Left renal pelvis (tissue), 4 donors: ENCODE data around the gene SPATA31C1. TPM values are rescaled to one million over a fixed set of nuclear protein-coding genes. Genes with fewer than 3 reads are reported as not detected.
"Not testable (repeated sequence)": the region's sequence is repeated elsewhere in the genome, so short reads cannot be mapped to it uniquely, and the experiment has no call there.

Experiments used
- DNase-seq, 4 donors: peaks; one replicate each; pipeline ENCODE4 v3.0.0-alpha.2; 2013; ENCODE audit warnings: low read depth in 4 of 4, low spot score in 3 of 4
- polyA plus RNA-seq, 4 donors: library from polyadenylated mRNA; unstranded; fragments of 120-200 nt; gene quantifications; one replicate each; pipeline ENCODE4 v1.2.1, GENCODE V29; 2013; ENCODE audit not compliant: insufficient read length in 4 of 4

The SPATA31C1 gene
- polyA plus RNA-seq, 4 donors = 0.16 to 0.63 (median 0.52) TPM

DNA sequence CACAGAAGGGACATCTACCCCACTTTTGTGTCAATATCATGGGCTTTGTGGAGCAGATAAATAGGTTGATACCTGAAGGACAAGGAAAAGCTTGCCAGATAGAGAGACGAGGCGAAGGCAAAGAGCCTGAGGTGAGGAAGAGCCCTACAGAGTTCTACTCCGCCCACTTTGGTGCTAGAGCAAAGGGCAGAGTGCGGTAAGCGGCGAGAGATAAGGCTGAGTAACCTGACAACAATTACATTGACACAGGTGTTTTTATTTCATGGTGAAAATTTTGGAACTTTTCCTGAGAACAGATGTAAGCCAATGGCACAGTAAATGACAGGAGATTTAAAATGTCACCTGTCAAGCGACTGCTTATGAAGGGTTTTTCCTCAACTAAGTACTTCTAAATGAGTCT lies 16.7 kb downstream of the SPATA31C1 start:
- not testable (repeated sequence) for DNase-seq

DNA sequence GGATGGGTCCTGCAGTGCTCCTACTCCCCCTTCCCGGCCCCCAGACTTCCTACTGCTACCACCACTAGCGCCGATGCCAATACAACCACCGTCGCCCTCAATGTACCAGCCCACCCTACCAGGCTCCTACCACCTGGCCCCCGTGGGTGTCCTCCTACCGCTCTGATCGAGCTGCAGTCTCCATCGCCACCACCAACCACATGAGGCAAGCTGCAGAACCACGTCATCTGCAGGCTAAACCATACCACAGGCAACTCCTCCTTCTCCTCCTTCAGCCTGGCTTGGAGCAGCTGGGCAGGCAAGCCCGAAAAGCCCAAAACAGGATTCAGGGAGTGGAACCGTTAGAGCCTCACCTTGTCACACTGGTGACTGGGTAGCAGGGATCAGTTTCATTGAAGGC lies 19.6 kb downstream of the SPATA31C1 start:
- DNase-seq = not testable (repeated sequence)

DNA sequence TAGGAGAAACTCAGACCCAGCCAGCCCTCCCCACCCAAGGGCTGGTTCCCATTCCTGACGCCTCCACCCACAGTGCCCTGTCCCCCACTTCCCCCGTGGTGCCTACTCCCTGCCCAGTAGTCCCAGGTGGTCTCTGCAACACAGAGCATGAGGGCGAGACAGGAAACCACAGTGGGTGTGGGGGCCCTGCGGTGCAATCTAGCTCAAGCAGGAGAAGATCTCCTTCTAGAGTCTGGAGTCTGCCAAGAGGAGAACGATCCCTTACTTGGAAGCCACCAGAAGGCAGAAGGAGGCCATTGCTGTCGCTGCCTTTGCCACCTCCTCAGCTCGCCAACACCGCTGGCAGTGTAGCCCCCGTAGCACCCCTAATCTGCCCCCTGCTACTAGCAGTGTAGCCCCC lies 20.2 kb downstream of the SPATA31C1 start:
- not testable (repeated sequence) for DNase-seq

DNA sequence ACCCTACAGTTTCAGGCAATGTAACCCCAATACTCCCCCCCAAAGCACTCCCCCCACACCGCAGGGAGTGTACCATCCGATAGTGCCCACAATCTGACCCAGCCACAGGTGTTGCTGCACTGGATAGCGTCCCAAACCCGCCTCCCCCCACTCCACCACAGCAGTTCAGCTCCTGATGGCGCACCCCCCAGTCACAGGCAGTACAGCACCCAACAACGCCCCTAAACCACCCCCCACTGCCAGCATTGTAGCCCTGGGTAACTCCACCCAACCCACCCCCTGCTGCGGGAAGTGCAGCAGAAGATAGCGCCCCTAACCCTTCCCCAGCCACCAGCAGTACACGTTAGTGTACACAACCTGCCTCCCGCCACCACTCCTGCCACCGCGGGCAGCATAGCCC lies 20.6 kb downstream of the SPATA31C1 start:
- DNase-seq = not testable (repeated sequence)

DNA sequence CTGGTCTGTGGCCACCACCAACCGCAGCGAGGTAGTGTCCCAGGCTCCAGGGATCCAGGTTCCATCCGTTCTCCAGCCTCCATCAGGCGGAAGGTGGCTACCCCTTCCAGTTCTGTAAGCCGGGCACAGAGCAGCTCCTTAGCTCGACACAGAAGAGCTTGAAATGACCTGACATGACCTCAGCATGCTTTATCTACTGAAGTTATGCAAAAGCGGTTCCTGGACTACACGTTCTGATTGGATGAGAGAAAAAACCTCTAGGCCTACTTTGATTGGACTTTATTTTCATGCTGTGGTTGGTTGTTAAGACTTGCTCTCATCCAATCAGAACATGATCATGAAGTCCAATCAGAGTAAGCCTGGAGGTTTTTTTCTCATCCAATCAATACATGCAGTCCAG lies 21.3 kb downstream of the SPATA31C1 start:
- not testable (repeated sequence) for DNase-seq

DNA sequence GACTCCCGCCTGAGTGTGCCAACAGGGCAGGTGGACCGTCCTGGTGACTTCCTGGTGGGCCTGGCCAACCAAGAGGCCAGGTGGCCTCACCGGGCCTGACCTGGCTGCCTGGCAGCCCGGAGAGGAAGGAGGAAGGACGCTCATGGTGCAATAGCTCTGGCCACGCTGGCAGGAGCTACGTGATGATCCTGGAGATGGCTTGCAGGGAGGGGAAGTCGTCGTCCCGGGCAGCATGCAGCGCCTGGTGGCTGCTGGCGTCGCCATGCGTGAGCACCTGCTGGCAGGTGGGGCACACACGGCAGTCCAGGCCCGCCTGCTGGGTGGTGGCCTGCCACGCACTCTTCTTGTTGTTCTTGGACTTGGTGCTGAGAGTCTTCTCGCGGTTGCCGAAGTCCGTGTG lies 26.3 kb downstream of the SPATA31C1 start:
- no peak for DNase-seq

DNA sequence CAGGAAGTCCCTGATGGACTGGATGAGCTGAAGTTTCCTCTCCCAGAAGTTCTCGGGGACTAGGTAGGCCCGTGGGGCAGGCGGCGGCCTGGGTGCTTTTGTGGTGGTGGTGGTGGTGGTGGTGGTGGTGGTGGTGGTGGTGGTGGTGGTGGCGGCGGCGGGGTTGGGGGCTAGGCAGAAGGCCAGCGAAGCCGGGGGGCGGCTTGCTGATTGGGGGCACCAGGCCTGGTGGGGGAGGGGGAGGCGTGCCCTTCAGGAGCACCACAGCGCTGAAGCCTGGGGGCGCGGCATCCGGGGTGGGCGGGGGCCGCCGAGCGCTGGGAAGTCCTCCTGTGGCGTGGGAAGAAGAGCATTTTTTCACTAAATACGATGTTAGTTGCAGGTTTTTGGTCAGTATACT lies 26.9 kb downstream of the SPATA31C1 start:
- no peak for DNase-seq

DNA sequence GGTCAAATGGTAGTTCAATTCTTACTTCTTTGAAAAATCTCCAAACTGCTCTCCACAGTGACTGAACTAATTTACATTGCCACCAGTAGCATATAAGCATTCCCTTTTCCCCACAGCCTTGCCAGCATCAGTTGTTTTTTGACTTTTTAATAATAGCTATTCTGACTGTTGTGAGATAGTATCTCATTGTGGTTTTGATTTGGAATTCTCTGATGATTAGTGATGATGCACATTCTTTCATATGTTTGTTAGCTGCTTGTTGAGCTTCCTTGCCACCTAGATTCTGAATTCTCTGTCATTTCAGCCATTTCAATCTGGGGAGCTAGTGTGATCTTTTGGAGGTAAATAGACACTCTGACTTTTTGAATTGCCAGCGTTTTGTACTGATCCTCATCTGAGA lies 32.5 kb downstream of the SPATA31C1 start:
- no peak for DNase-seq

DNA sequence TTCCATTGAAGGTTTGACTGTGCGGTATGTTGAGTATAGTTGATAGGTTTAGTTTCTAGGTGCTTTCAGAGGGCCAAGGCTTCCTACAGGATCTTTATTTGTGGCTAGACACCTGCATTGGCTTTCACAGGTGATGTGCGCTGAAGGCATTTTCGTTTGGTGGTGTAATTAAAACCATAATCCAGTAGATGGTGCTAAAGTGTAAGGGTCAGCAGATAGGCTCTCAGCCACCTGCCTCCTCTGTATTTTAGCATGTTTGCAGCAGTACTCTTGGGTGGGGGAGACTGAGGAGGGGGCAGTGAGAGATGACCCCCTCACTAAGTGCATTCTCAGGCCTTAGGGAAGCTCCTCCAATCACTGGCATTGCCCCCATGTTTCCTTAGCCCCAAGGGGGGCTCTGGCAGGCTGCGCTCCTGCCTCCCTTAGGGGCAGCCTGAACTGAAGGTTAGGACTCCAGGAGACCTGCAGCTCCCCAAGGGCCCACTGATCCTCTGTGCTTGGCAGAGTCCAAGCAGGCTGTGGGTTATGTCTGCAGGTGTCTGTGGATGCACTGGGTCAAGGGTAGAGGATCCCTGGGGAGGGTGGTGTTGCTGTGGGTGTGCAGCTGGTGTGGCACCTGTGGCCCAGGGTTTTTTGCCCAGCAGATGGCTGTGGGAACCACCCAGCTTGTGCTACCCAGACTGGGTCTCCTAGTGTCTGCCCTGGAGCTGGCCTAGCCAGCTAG lies 33.2 kb downstream of the SPATA31C1 start:
- DNase-seq = no peak

DNA sequence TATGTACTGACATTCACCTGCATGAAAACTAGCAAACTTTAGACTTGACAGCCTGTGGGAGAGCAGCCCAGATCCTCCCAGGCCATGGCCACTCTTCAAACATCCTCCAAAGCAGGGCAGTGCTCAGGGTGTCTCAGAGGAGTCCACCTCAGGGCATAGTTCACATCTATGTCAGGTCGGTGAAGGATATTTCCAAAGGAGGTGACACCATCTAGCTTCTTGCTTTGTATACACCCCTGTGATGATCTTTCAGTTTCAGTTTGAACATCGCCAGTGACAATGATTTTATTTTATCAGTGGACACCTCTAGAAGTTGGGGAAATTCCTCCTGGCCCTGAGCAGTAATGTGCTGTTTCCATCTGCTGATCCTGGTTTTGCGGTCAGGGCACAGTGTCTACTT lies 36.5 kb downstream of the SPATA31C1 start:
- DNase-seq = no peak

DNA sequence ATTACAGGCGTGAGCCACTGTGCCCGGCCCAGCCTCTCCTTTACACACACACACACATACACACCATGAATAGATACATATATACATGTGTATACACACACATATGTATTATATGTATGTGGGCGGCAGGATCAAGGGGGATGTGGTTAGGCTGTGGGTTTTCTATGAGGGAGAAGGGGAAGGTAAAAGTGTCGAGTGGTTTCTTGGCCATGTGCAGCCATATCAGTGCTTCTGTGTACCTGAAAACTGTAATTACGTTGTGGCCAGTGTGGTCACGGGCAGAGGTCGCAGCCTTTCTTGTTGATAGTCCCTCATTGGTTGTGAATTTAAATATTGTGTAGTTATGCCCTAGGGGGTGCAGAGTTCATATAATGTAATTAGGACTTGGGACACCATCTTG lies 40.1 kb downstream of the SPATA31C1 start:
- no peak for DNase-seq

DNA sequence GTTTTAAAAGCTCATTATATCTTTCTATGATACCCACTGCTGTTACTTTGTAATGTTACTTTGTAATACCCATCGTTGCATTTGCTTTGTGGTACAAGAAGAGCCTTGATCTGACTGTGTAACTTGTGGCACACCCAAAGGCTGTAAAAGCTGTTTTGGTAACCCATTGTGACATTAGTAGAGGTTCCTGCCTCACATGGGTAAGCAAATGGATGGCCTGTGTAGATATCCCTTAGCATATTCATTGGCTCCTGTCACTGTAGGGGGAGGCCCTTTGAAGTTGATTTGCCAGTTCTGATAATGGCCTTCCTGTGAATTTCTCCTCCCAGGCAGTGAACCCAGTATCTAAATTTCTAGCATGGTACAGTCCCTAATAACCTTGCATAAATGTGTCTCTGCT lies 40.8 kb downstream of the SPATA31C1 start:
- DNase-seq = no peak

DNA sequence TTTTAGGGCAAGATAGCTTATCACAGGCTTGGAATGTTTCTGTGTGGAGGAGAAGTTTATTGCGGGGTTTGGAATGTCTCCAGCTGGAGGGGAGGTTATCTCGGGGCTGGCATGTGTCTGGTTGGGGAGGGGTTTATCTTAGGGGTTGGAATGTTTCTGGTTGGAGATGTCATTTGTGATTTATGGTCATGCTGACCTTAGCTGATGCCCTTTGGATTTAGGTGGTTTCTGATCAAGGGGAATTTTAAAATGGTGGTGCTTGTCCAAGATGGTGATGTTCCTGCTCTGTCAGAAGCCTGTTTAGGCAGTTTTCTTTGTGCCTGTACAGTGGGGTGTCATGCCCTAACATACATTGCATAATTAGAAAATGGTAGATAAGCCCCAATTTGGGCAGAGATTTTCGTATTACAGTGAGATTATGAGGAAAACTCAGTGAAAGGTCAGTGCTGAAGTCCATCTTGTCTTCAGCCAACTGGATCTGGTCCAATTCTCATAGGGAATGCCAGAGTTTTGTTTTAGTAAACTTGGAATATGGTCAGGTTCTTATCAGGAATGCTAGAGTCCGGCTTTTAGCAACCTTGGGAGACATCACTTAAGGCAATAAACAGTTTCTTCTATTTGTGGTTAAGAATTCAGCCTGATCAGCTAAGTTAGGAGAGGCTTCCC lies 42.3 kb downstream of the SPATA31C1 start:
- DNase-seq = no peak

DNA sequence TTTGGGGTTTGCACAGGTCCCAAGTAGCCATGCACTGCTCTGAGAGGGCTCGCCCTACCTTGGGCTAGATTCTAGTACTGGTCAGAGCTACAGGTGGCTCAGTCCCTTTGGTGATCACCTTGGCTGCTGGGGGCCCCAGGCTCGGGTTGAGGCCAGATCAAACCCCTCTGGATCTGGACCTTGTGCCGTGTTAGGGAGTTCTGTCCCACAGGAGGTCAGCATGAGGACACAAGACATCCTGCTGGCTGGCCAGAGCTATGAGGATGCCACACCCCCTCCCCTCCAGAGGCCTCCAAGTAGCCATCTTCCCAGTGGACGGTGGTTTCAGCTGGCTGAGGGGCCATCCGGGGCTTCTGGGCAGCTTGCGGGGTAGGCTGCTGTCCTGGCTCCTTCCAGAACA lies 46.0 kb downstream of the SPATA31C1 start:
- DNase-seq = no peak

DNA sequence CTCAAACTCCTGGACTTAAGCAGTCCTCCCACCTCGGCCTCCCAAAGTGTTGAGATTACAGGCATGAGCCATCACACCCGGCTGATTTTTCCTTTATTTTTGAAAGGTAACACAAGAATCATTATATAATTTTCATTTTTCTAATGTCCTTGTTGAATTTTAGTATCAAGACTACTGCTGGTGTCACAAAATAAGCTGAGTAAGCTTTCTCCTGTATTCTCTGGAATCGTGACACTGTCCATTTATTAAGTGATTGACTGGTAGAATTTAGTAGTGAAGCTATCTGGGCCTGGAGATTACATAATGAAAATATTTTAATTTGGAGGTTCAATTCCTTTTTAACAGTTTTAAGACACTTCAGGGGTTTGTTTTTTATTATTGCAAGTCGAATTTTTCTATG lies 47.1 kb downstream of the SPATA31C1 start:
- no peak for DNase-seq

DNA sequence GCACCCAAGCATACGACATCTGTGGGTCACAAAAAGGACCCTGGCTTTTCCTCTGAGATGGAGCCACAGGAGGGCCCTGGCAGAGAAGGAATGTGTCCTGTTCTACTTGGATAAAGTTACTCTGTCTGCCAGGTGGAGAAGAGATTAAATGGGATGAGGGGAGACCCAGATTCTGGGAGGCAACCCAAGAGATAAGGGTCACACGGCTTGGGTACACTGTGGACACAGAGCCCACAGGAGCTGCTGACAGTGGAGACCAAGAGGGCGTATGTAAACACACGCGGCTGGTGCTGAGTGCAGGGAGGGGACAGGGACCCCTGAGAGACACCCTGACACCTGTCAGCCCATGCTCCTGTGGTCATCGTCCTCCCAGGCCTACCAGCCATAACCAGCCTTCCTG lies 50.4 kb downstream of the SPATA31C1 start:
- DNase-seq = no peak

DNA sequence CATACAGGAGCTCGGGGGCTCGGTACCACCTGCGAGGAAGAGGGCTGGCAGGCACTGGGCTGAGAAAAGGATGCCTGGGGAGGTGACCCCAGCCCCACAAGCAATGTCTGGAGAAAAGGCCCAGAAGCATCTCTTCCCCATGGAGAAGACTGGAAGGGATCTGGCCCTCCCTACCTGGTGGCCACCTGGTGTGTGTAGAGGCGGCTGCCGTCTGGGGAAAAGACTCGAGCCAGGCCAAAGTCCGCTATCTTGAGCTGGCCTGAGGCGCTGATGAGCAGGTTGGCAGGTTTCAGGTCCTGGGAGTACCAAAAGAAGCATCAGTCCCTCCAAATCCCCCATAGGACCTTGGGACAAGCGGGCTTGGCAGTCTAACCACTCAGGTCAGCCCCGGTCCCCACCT lies 52.8 kb downstream of the SPATA31C1 start:
- no peak for DNase-seq

DNA sequence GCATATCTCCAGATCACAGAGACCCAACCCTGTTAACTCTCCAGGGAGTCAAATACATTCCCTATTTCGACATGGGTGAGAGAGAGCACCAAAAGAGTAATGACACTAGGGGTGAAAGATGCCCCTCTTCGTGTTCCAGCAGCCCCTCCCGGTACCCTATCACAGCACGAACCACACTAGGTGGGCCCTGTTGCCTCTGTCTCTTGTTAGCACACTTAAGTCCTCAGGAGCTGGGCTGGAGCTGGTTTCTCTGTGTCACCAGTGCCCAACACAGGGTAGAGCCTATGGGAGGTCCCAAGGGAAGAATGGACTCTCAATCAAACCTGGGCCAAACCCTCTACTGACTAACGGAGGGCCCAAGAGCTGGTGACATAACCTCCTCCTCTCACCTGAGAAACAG lies 55.4 kb downstream of the SPATA31C1 start:
- DNase-seq = no peak
